ENCODE results near the gene SPOCD1. TPM values are rescaled to one million over a fixed set of nuclear protein-coding genes. Genes with fewer than 3 reads are reported as not detected.

SPOCD1 gene
- total and polyA plus RNA-seq, 9 donors = 0.15 to 1.7 (median 0.49) TPM; not detected in 1

GRCh38 chr1:31859044-31859443, 43.2 kb upstream of the SPOCD1 start:
- H3K27ac ChIP-seq = no peak overlapping the region
- intact Hi-C loops (cut with DNase I) = loop anchor here in 1 of 4 donors (5.0 kb wide), 1 partner anchor 122 kb away; no protein-coding TSS in a partner anchor
- DNase-seq = no peak
- H3K27me3 ChIP-seq = no peaks in the 10 kb centered on the region
- no peak overlapping the region for H3K4me3 ChIP-seq
- TF ChIP-seq EP300 (IDR thresholded peaks at IDR 0.05) = no peak
- no peak for TF ChIP-seq POLR2A (IDR thresholded peaks at IDR 0.05)
- TF ChIP-seq CTCF (IDR thresholded peaks at IDR 0.05) = no peak
- H3K4me1 ChIP-seq (ENCODE audit: insufficient read depth) = no peaks in the 10 kb centered on the region
- no peaks in the 10 kb centered on the region for H3K36me3 ChIP-seq
- H3K9me3 ChIP-seq = no peaks in the 10 kb centered on the region
- WGBS, 3 donors = 95 to 98% (median 95%) methylated on average over 3 of the region's 3 CpGs

DNA sequence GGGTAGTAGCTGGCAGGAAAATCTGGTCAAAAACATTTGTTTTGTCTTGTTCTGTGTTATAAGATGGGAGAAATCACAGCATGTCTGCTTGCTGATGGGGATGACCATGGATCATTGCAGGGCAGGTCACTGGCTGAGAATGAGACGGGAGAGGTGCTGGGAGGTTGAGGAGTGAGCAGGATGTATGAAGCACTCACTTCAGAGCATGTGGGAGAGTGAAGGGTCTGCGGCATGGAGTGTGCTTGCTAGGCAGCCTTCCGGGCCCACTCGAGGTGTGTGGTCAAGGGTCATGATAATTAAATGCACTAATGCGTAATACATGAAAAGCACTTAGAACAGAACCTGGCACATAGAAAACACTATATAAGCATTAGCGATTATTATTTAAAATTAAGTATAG, 42.0 kb upstream of the SPOCD1 start:
- Histone ChIP-seq H3K27ac (no peak overlapping the region), H3K27me3 (no peaks in the 10 kb centered on the region), H3K36me3 (no peaks in the 10 kb centered on the region), H3K4me1 (ENCODE audit: insufficient read depth) (no peaks in the 10 kb centered on the region), H3K9me3 (no peaks in the 10 kb centered on the region), H3K4me3 (no peak overlapping the region)
- 81 to 85% (median 85%) methylated on average over 6 of the region's 6 CpGs for WGBS, 3 donors
- DNase-seq = no peak
- intact Hi-C loops (cut with DNase I) = loop anchor here in 1 of 4 donors (5.0 kb wide), 1 partner anchor 121 kb away; no protein-coding TSS in a partner anchor
- TF ChIP-seq EP300 (IDR thresholded peaks at IDR 0.05) = no peak
- no peak for TF ChIP-seq POLR2A (IDR thresholded peaks at IDR 0.05)
- TF ChIP-seq CTCF (IDR thresholded peaks at IDR 0.05) = no peak

GRCh38 chr1:31856140-31856539, 40.3 kb upstream of the SPOCD1 start:
- no peaks in the 10 kb centered on the region for H3K4me1 ChIP-seq (ENCODE audit: insufficient read depth)
- no peaks in the 10 kb centered on the region for H3K9me3 ChIP-seq
- no peaks in the 10 kb centered on the region for H3K27me3 ChIP-seq
- H3K27ac ChIP-seq = no peak overlapping the region
- no peak overlapping the region for H3K4me3 ChIP-seq
- WGBS, 3 donors = 92 to 93% (median 93%) methylated on average over 6 of the region's 6 CpGs
- TF ChIP-seq CTCF (IDR thresholded peaks at IDR 0.05) (no peak), EP300 (IDR thresholded peaks at IDR 0.05) (no peak), POLR2A (IDR thresholded peaks at IDR 0.05) (no peak)
- no peak for DNase-seq
- no peaks in the 10 kb centered on the region for H3K36me3 ChIP-seq
- intact Hi-C loops (cut with DNase I) = loop anchor here in 1 of 4 donors (5.0 kb wide), 1 partner anchor 119 kb away; no protein-coding TSS in a partner anchor

DNA sequence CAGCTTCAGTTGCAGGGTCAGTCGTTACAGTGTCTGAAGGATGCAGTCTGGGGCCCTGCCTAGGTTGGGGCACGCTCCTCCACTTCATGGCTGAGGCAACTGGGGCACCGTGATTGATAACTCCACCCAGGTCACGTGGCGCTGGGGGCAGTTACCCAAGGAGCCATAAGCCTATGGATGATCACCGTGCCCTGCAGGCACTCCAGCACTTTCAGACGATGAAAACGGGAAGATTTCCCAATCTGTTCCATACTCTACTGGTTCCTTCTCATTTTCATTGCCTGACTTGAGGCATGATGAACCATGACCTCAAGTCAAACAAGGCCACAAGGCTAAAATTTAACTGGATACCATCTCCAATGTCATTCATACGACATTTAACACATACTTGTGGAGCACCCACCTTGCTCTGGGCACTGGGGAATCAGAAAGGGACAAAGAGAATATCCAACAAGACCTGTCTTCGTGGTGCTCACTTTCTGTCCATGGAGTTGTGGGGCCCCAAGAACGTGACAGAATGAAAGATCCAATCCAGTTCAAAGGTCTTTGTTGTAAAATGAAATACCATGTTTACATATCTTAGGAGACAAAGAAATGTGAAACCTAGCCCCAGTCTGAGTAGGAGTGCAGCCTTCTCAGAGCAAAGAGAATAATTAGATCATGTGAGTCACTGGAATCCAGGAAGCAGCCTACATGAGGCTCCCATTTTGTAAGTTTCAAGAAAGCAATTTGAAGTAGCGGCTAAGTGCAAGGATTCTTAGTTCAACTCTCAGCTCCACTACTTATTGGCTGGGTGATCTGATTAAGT, 39.4 kb upstream of the SPOCD1 start:
- Histone ChIP-seq H3K27me3 (no peaks in the 10 kb centered on the region), H3K36me3 (no peaks in the 10 kb centered on the region), H3K9me3 (no peaks in the 10 kb centered on the region), H3K27ac (no peak overlapping the region), H3K4me1 (ENCODE audit: insufficient read depth) (no peaks in the 10 kb centered on the region), H3K4me3 (no peak overlapping the region)
- no peak for DNase-seq
- WGBS, 3 donors = 84 to 86% (median 85%) methylated on average over 12 of the region's 12 CpGs
- intact Hi-C loops (cut with DNase I) = loop anchor here in 1 of 4 donors (5.0 kb wide), 1 partner anchor 118 kb away; no protein-coding TSS in a partner anchor
- no peak for TF ChIP-seq POLR2A (IDR thresholded peaks at IDR 0.05)
- no peak for TF ChIP-seq EP300 (IDR thresholded peaks at IDR 0.05)

- TF ChIP-seq POLR2A (IDR thresholded peaks at IDR 0.05) = no peak
- intact Hi-C loops (cut with DNase I) = no loop called here
- 88 to 96% (median 92%) methylated on average over 5 of the region's 5 CpGs for WGBS, 3 donors
- Histone ChIP-seq H3K4me1 (ENCODE audit: insufficient read depth) (no peaks in the 10 kb centered on the region), H3K27ac (no peak overlapping the region), H3K9me3 (no peaks in the 10 kb centered on the region), H3K27me3 (no peaks in the 10 kb centered on the region), H3K36me3 (no peaks in the 10 kb centered on the region), H3K4me3 (no peak overlapping the region)
- no peak for DNase-seq
Measured at GRCh38 chr1:31849653-31850052, 33.8 kb upstream of the SPOCD1 start.

Data from ovary (tissue), 9 donors.